CMK (cell line): ENCODE measurements around the gene AGXT.

ENCODE experiments used
- DNase-seq: peaks from one replicate; pipeline ENCODE4 v3.0.0-alpha.2; 2010; ENCODE audit warnings: low read depth

Gene AGXT

GRCh38 chr2:240886678-240887609 is 18.3 kb downstream of the AGXT start:
- DNase-seq, result no peak

- DNase-seq, result no peak
Observed at GRCh38 chr2:240887631-240888030, 19.0 kb downstream of the AGXT start.

GRCh38 chr2:240888130-240888889 is 19.7 kb downstream of the AGXT start:
- no peak for DNase-seq

GRCh38 chr2:240888890-240889573 is 20.4 kb downstream of the AGXT start:
- no peak for DNase-seq

GRCh38 chr2:240889601-240890560 is 21.3 kb downstream of the AGXT start:
- DNase-seq, result no peak

GRCh38 chr2:240890691-240891090 is 22.1 kb downstream of the AGXT start:
- DNase-seq, result no peak

- DNase-seq, result no peak
Observed at GRCh38 chr2:240891492-240892340, 23.1 kb downstream of the AGXT start.

- no peak for DNase-seq
Observed at GRCh38 chr2:240892356-240892755, 23.7 kb downstream of the AGXT start.

GRCh38 chr2:240892925-240893324 is 24.3 kb downstream of the AGXT start:
- no peak for DNase-seq

GRCh38 chr2:240893363-240893844 is 24.8 kb downstream of the AGXT start:
- no peak for DNase-seq

GRCh38 chr2:240894006-240894405 is 25.4 kb downstream of the AGXT start:
- no peak for DNase-seq

- DNase-seq, result no peak
Observed at GRCh38 chr2:240894836-240895558, 26.4 kb downstream of the AGXT start.

- no peak for DNase-seq
Observed at GRCh38 chr2:240895656-240896388, 27.2 kb downstream of the AGXT start, which contains the start of gene MAB21L4. TSS of gene MAB21L4 (minus strand) at chr2:240896156. CDS start at chr2:240895997, 159 bp downstream.

- DNase-seq, result no peak
Observed at GRCh38 chr2:240896394-240896793, 27.8 kb downstream of the AGXT start.

GRCh38 chr2:240896871-240897692 is 28.5 kb downstream of the AGXT start:
- DNase-seq, result no peak

- DNase-seq, result no peak
Observed at GRCh38 chr2:240898108-240898730, 29.6 kb downstream of the AGXT start.

GRCh38 chr2:240898731-240899467 is 30.3 kb downstream of the AGXT start:
- DNase-seq, result no peak
